H1 (cell line): ENCODE data around the gene TMEM232. TPM values are rescaled to one million over a fixed set of nuclear protein-coding genes. Genes with fewer than 3 reads are reported as not detected.

Experiments
- GTF2F1 ChIP-seq: IDR thresholded peaks from 2 replicates; pipeline ENCODE4 v1.6.1; 2012; ENCODE audit warnings: low read depth, low read length, improper control_type of control experiment, borderline replicate concordance
- POLR2AphosphoS5 ChIP-seq: IDR thresholded peaks from 2 replicates; pipeline ENCODE4 v1.6.1; 2011; ENCODE audit warnings: low read depth, low read length
- polyA plus RNA-seq, 7 experiments: library from polyadenylated mRNA; depleted of rRNA in 3 of 7; stranded (reverse) in 5 of 7; unstranded in 2 of 7; fragments of >200 nt in 5 of 7; fragments of 200-250 nt in 2 of 7; gene quantifications; 1 replicate in 5 of 7; 2 replicates in 1 of 7; 4 replicates in 1 of 7; pipeline versions ENCODE4 v1.2.1 to v1.2.3, GENCODE V29; 2011 to 2013; ENCODE audit warnings: missing spikeins in 2 of 7, mixed read lengths in 2 of 7
- total RNA-seq: library from RNA; stranded (reverse); fragmentation: NEBNext Ultra II Directional; extraction: Animal tissue kit (Norgen Biotek cat#: 25700); gene quantifications from 2 replicates; pipeline ENCODE4 v1.2.1, GENCODE V29; 2021

The TMEM232 gene
- total and polyA plus RNA-seq, 2 of the 8 experiments (the other 6 are each of a cell fraction or from before 2014, with no cell fraction given) = 0.38 to 1.3 TPM

GRCh38 chr5:110469486-110469885 is 257.0 kb downstream of the TMEM232 start (continued):
- TF ChIP-seq POLR2AphosphoS5 (no peak), GTF2F1 (no peak)
